ENCODE measurements around the gene ANXA10.
"Not testable (repeated sequence)": the region's sequence is repeated elsewhere in the genome, so short reads cannot be mapped to it uniquely, and the experiment has no call there.

Gene ANXA10

DNA sequence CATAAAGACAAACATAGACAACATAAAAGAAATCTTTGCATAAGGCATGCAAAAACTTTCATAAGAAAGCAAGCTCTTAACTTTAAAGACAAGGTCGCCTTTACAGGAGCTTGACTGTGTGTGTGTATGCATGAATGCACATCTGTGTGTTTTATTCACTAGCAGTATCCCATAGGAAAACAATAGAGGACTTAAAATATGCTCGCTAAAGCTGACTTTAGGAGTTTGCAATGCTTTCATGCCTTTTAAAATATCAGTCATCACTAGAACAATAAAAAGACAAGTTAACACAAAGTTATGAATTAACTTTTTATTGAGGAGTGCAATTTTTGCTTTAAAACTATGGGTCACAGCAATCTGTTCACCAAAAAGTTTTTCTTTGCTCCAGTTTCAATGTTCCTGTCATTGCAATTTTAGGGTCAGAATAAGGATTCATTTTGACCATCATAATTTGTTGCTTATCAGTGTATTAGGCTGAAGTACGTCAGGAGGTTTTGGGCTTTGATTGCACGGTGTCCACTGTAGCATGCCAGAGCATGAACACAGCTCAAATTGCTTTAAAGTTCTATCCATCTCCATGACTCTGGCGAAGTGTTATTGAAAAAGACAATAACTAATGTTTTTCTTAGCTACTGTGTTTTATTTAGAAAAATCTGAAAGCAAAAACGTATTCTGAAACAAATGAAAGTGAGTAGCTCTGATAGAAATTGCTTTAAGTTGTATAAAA, 36.9 kb downstream of the ANXA10 start:
- Histone ChIP-seq H3K9me3 (replicated peaks in 1 of 11) (no peaks in the 10 kb centered on the region), H3K27ac (no peak overlapping the region), H4K20me1 (no peaks in the 10 kb centered on the region), H3K9ac (no peak overlapping the region), H3K4me1 (no peaks in the 10 kb centered on the region), H3K36me3 (no peaks in the 10 kb centered on the region), H3K4me2 (no peak overlapping the region), H3K4me3 (no peak overlapping the region), H3K27me3 (no peaks in the 10 kb centered on the region)
- no peak for TF ChIP-seq Cebpa-rat (IDR thresholded peaks at IDR 0.05)

DNA sequence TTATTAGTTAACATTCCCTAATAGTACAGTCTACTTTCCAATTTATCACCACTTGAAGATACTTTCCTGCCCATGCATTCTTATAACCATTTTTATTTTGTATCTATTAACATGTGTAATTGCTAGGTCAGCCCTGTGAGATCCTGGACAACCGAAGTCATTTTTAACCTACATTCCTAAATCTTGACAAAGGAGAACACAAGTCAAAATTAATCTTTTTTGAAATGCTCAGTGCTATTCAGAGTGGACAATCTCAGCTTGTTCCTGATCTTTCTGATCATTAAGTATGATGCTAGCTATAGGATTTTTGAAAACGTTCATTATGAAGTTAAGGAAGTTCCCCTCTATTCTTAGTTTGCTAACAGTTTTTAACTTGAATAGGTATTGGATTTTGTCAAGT, 37.5 kb downstream of the ANXA10 start:
- H3K4me1 ChIP-seq, result no peaks in the 10 kb centered on the region
- no peaks in the 10 kb centered on the region for H4K20me1 ChIP-seq
- H3K36me3 ChIP-seq, result no peaks in the 10 kb centered on the region
- no peak overlapping the region for H3K4me2 ChIP-seq
- H3K9ac ChIP-seq, result no peak overlapping the region
- no peaks in the 10 kb centered on the region for H3K27me3 ChIP-seq
- H3K4me3 ChIP-seq, result no peak overlapping the region
- TF ChIP-seq Cebpa-rat (IDR thresholded peaks at IDR 0.05), result no peak
- H3K9me3 ChIP-seq (replicated peaks in 1 of 11), result no peaks in the 10 kb centered on the region
- H3K27ac ChIP-seq, result no peak overlapping the region

DNA sequence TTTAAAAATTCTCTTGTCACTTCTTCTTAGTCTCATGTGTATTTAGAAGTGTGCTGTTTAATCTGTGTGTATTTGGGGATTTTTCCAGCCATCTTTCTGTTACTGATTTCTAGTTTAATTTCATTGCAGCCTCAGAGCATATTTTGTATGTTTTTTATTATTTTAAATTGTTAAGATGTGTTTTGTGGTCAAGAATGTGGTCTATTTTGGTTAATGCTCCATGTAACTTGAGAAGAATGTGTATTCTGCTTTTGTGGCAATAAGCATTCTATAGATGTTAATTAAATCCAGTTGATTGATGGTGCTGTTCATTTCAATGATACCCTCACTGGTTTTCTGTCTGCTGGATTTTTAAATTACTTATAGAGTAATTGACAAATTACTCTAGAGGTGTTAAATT, 38.9 kb downstream of the ANXA10 start:
- Histone ChIP-seq H3K9ac (no peak overlapping the region), H3K36me3 (no peaks in the 10 kb centered on the region), H3K4me3 (no peak overlapping the region), H3K4me1 (peaks cover 0 to 5% (median 0%) of the 10 kb centered on the region in 10 experiments; a peak in 2 of 20 replicates), H3K4me2 (no peak overlapping the region), H3K27ac (no peak overlapping the region), H3K9me3 (replicated peaks in 1 of 11) (peaks cover 0 to 11% (median 0%) of the 10 kb centered on the region in 11 experiments; a peak in 6 of 22 replicates), H3K27me3 (no peaks in the 10 kb centered on the region), H4K20me1 (no peaks in the 10 kb centered on the region)
- no peak for TF ChIP-seq Cebpa-rat (IDR thresholded peaks at IDR 0.05)

DNA sequence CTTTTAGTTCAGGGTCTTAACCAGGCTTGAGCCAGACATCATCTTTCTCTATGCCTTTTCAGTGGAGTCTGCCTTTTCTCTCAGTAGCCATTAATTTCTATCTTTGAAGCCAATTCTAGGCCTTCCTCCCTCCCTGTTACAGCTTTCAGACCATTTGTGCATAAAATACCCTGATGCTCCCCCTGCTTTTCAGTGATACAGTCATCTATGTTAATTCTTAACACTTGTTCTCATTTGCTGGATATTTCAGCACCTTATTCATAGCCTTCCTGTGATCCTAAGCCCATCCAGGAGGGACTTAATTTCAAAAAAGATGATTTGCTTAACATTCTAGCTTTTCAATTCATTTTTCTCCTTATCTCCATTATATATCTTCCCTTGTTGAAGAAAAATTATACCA, 42.3 kb downstream of the ANXA10 start:
- H3K4me1 ChIP-seq, result peaks cover 0 to 10% (median 2%) of the 10 kb centered on the region in 10 experiments; a peak in 4 of 20 replicates
- H4K20me1 ChIP-seq, result no peaks in the 10 kb centered on the region
- H3K27me3 ChIP-seq, result no peaks in the 10 kb centered on the region
- TF ChIP-seq Cebpa-rat (IDR thresholded peaks at IDR 0.05), result no peak
- peaks cover 0 to 19% (median 0%) of the 10 kb centered on the region in 11 experiments; a peak in 6 of 22 replicates for H3K9me3 ChIP-seq (replicated peaks in 1 of 11)
- no peak overlapping the region for H3K4me3 ChIP-seq
- H3K9ac ChIP-seq, result no peak overlapping the region
- H3K36me3 ChIP-seq, result no peaks in the 10 kb centered on the region
- H3K27ac ChIP-seq, result no peak overlapping the region
- H3K4me2 ChIP-seq, result no peak overlapping the region

DNA sequence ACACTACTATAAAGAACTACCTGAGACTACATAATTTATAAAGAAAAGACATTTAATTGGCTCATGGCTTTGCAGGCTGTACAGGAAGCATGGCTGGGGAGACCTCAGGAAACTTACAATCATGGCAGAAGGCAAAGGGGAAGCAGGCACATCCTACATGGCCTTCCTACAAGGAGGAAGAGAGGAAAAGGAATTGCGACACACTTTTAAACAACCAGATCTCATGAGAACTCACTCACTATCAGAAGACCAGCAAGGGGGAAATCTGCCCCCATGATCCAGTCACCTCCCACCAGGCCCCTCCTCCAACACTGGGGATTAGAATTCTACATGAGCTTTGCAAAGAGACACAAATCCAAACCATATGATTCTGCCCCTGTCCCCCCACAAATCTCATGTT, 43.5 kb downstream of the ANXA10 start:
- peaks cover 0 to 19% (median 0%) of the 10 kb centered on the region in 11 experiments; a peak in 6 of 22 replicates for H3K9me3 ChIP-seq (replicated peaks in 1 of 11)
- H3K27ac ChIP-seq, result not testable (repeated sequence)
- peak in 3 of 11 experiments; percentile 36 to 55 (median 42); a peak in 1 of 22 replicates for TF ChIP-seq Cebpa-rat (IDR thresholded peaks at IDR 0.05)

DNA sequence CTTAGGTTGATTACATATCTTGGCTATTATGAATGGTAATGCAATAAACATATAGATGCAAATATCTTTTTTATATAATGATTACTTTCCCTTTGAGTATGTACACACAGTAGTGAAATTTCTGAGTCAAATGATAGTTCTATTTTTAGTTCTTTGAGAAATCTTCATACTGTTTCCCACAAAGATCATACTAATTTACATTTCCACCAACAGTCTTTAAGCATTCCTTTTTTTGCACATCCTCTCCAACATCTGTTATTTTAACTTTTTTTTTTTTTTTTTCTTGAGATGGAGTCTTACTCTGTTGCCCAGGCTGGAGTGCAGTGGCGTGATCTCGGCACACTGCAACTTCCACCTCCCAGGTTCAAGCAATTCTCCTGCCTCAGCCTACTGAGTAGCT, 45.4 kb downstream of the ANXA10 start:
- not testable (repeated sequence) for H3K9ac ChIP-seq, H4K20me1 ChIP-seq, H3K27me3 ChIP-seq, H3K36me3 ChIP-seq, H3K27ac ChIP-seq, H3K4me3 ChIP-seq, H3K4me1 ChIP-seq
- Histone ChIP-seq H3K4me2 (peak overlapping the region in 1 of 11 experiments; percentile 31; a peak in 1 of 22 replicates), H3K9me3 (replicated peaks in 1 of 11) (peaks cover 0 to 19% (median 0%) of the 10 kb centered on the region in 11 experiments; a peak in 6 of 22 replicates)

More for the DNA sequence above, 43.5 kb downstream of the ANXA10 start:
- not testable (repeated sequence) for H3K9ac ChIP-seq, H3K27me3 ChIP-seq, H3K36me3 ChIP-seq, H3K4me1 ChIP-seq, H3K4me3 ChIP-seq, H4K20me1 ChIP-seq
- H3K4me2 ChIP-seq, result peak overlapping the region in 4 of 11 experiments; percentile 24 to 31 (median 28); a peak in 5 of 22 replicates

DNA sequence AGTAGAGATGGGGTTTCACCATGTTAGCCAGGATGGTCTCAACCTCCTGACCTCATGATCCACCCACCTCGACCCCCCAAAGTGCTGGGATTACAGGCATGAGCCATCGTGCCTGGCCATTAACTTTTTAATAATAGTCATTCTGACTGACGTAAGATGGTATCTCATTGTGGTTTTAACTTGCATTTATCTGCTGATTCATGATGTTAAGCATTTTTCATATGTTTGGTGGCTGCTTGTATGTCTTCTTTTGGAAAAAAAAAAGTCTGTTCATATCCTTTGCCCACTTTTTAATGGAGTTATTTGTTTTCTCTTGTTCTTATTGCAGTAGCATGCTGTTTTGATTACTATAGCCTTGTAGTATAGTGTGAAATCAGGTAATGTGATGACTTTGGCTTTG, 45.8 kb downstream of the ANXA10 start:
- H4K20me1 ChIP-seq, result no peaks in the 10 kb centered on the region
- H3K27me3 ChIP-seq, result no peaks in the 10 kb centered on the region
- no peak overlapping the region for H3K4me3 ChIP-seq
- peak overlapping the region in 2 of 11 experiments; percentile 26 to 31; a peak in 3 of 22 replicates for H3K4me2 ChIP-seq
- TF ChIP-seq Cebpa-rat (IDR thresholded peaks at IDR 0.05), result no peak
- H3K36me3 ChIP-seq, result no peaks in the 10 kb centered on the region
- H3K9ac ChIP-seq, result no peak overlapping the region
- H3K9me3 ChIP-seq (replicated peaks in 1 of 11), result peaks cover 0 to 19% (median 0%) of the 10 kb centered on the region in 11 experiments; a peak in 6 of 22 replicates
- H3K4me1 ChIP-seq, result peaks cover 0 to 10% (median 2%) of the 10 kb centered on the region in 10 experiments; a peak in 4 of 20 replicates
- no peak overlapping the region for H3K27ac ChIP-seq

DNA sequence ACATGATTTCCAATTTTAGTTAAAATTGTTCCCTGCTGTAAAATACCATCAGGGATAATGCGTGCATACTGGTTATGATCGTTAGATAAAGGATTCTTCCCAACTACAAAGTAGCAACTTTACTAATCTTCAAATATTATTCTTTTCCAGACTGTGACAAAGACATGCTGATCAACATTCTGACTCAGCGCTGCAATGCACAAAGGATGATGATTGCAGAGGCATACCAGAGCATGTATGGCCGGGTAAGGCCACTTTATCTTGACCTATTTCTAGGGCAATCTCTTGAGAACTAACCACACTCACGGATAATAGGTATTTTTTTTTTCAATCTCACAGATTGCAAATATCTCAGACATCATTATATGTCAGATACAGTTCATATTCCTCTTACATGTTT, 47.0 kb downstream of the ANXA10 start:
- no peak overlapping the region for H3K4me3 ChIP-seq
- no peaks in the 10 kb centered on the region for H4K20me1 ChIP-seq
- no peak for TF ChIP-seq Cebpa-rat (IDR thresholded peaks at IDR 0.05)
- peaks cover 0 to 19% (median 0%) of the 10 kb centered on the region in 11 experiments; a peak in 6 of 22 replicates for H3K9me3 ChIP-seq (replicated peaks in 1 of 11)
- peaks cover 0 to 10% (median 2%) of the 10 kb centered on the region in 10 experiments; a peak in 4 of 20 replicates for H3K4me1 ChIP-seq
- H3K27me3 ChIP-seq, result no peaks in the 10 kb centered on the region
- no peaks in the 10 kb centered on the region for H3K36me3 ChIP-seq
- no peak overlapping the region for H3K4me2 ChIP-seq
- H3K9ac ChIP-seq, result no peak overlapping the region
- H3K27ac ChIP-seq, result no peak overlapping the region

DNA sequence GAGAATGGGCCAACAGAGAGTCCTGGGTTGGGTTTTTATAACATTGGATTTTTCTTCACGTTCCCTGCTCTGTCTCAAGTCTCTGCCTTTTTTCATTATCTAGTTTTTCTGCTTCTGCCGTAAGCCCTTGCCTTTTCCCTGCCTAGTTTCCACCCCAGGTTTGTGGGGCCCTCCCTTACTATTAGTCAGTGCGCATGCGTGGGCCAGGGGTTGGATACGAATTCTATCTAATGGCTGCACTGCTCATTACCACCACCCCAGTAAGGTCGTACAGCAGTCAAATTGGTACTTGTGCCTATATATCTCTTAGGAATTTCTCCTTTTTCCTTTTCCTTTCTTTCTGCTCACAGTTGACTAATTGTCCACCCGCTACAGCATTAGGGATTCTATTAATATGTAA, 49.4 kb downstream of the ANXA10 start:
- Histone ChIP-seq H3K9ac (no peak overlapping the region), H4K20me1 (no peaks in the 10 kb centered on the region), H3K36me3 (no peaks in the 10 kb centered on the region), H3K27ac (no peak overlapping the region), H3K4me1 (peaks cover 0 to 10% (median 0%) of the 10 kb centered on the region in 10 experiments; a peak in 2 of 20 replicates), H3K4me2 (no peak overlapping the region), H3K4me3 (no peak overlapping the region), H3K9me3 (replicated peaks in 1 of 11) (peaks cover 0 to 4% (median 0%) of the 10 kb centered on the region in 11 experiments; a peak in 5 of 22 replicates), H3K27me3 (no peaks in the 10 kb centered on the region)
- TF ChIP-seq Cebpa-rat (IDR thresholded peaks at IDR 0.05), result no peak

DNA sequence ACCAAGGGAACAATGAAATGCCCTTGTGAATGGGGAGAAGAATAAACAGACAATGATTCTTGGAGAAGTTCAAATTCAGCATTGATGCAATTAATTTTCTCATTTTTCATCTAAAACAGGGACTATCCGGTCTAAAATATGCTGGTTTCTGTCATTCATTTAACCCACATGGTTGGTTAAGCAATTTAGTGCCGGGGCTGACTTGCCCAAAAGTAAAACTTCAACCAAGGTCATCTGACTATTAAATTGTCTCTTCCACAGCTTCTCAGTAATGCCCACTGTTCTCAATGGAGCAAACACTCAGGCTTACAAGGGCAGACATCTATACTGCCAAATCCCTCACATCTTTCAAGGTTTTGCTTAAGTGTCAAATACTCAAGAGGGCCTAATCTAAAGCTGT, 51.3 kb downstream of the ANXA10 start:
- H3K4me3 ChIP-seq, result no peak overlapping the region
- H3K4me1 ChIP-seq, result 0 out of 20 replicates have a peak, but pooled peaks cover 0 to under 1% (median 0%) of the 10 kb centered on the region in 10 experiments
- no peak overlapping the region for H3K27ac ChIP-seq
- H4K20me1 ChIP-seq, result no peaks in the 10 kb centered on the region
- no peak for TF ChIP-seq Cebpa-rat (IDR thresholded peaks at IDR 0.05)
- no peaks in the 10 kb centered on the region for H3K9me3 ChIP-seq (replicated peaks in 1 of 11)
- H3K4me2 ChIP-seq, result no peak overlapping the region
- H3K27me3 ChIP-seq, result no peaks in the 10 kb centered on the region
- H3K36me3 ChIP-seq, result no peaks in the 10 kb centered on the region
- H3K9ac ChIP-seq, result no peak overlapping the region
